WTC11 (cell line): ENCODE results near the gene CORO2B. TPM values are rescaled to one million over a fixed set of nuclear protein-coding genes. Genes with fewer than 3 reads are reported as not detected.

ENCODE experiments used
- ATAC-seq: fragments of 200-7000 bp; cut with Tn5 transposase; 2 replicates; pipeline ENCODE4 v1.10.0; 2021; ENCODE audit warnings: mild to moderate bottlenecking, moderate library complexity
- CTCF ChIA-PET: fragments of 300-600 bp; sonication (Branson Sonifier 250); formaldehyde crosslinking; loops from one replicate; lab custom pipeline; 2021; ENCODE audit warnings: antibody characterized with exemption; lab: Charles Lee
- POLR2A ChIA-PET: fragments of 350-600 bp; sonication (Branson Sonifier 250); formaldehyde crosslinking; loops from one replicate; lab custom pipeline; 2021; ENCODE audit warnings: antibody characterized with exemption; lab: Charles Lee
- DNase-seq: peaks from one replicate; pipeline ENCODE4 v3.0.0; 2021; ENCODE audit warnings: low spot score
- H3K27ac Mint-ChIP-seq: 2 replicates; pipeline ENCODE4 v1.8.0; 2021; ENCODE audit warnings: mixed read lengths
- H3K27me3 Mint-ChIP-seq: 2 replicates; pipeline ENCODE4 v1.8.0; 2021; ENCODE audit warnings: low read depth, mild to moderate bottlenecking, moderate library complexity, mixed read lengths
- H3K36me3 Mint-ChIP-seq: 2 replicates; pipeline ENCODE4 v1.8.0; 2021; ENCODE audit warnings: mixed read lengths
- H3K4me1 Mint-ChIP-seq: 2 replicates; pipeline ENCODE4 v1.8.0; 2022; ENCODE audit warnings: mixed read lengths
- H3K4me3 Mint-ChIP-seq: 2 replicates; pipeline ENCODE4 v1.8.0; 2021; ENCODE audit warnings: mild to moderate bottlenecking, moderate library complexity, mixed read lengths
- H3K9me3 Mint-ChIP-seq: 2 replicates; pipeline ENCODE4 v1.8.0; 2021; ENCODE audit warnings: mixed read lengths
- CREB1 ChIP-seq: sonication (generic); formaldehyde crosslinking; IDR thresholded peaks from 2 replicates; pipeline ENCODE4 v1.8.0; 2023; ENCODE audit warnings: mild to moderate bottlenecking, missing genetic modification reagents
- ESRRA ChIP-seq: sonication (generic); formaldehyde crosslinking; IDR thresholded peaks from 2 replicates; pipeline ENCODE4 v1.8.1; 2022; ENCODE audit warnings: mild to moderate bottlenecking, missing genetic modification reagents, borderline replicate concordance
- GABPB1 ChIP-seq: sonication (generic); formaldehyde crosslinking; IDR thresholded peaks from 2 replicates; pipeline ENCODE4 v1.8.1; 2023; ENCODE audit warnings: mild to moderate bottlenecking, missing genetic modification reagents
- NFATC4 ChIP-seq: fragments of 250-450 bp; sonication (Bioruptor Pico); IDR thresholded peaks from 2 replicates; pipeline ENCODE4 v1.9.0; 2021; ENCODE audit warnings: mild to moderate bottlenecking
- NR2C2 ChIP-seq: sonication (generic); formaldehyde crosslinking; IDR thresholded peaks from 2 replicates; pipeline ENCODE4 v1.8.0; 2022; ENCODE audit warnings: mild to moderate bottlenecking, missing genetic modification reagents
- ZBTB21 ChIP-seq: sonication (generic); formaldehyde crosslinking; IDR thresholded peaks from 2 replicates; pipeline ENCODE4 v1.8.1; 2023; ENCODE audit warnings: mild to moderate bottlenecking, missing genetic modification reagents, borderline replicate concordance
- ZNF263 ChIP-seq: sonication (generic); formaldehyde crosslinking; IDR thresholded peaks from 2 replicates; pipeline ENCODE4 v1.8.1; 2022; ENCODE audit warnings: low read depth, mild to moderate bottlenecking, moderate library complexity, missing genetic modification reagents
- total RNA-seq: library from RNA; stranded (reverse); gene quantifications from 3 replicates; pipeline ENCODE4 v1.2.3, GENCODE V29; 2021
- TF ChIP-seq, protein P1 (sequence below): sonication (generic); formaldehyde crosslinking; IDR thresholded peaks from 2 replicates; pipeline ENCODE4 v1.8.0; 2022; ENCODE audit warnings: mild to moderate bottlenecking, missing genetic modification reagents
- TF ChIP-seq, protein P2 (sequence below): sonication (generic); formaldehyde crosslinking; conservative IDR thresholded peaks from 2 replicates; pipeline ENCODE4 v1.8.1; 2022; ENCODE audit warnings: mild to moderate bottlenecking, missing genetic modification reagents
- TF ChIP-seq, protein P3 (sequence below): fragments of 250-450 bp; sonication (Bioruptor Pico); IDR thresholded peaks from 2 replicates; pipeline ENCODE4 v1.9.0; 2021; ENCODE audit warnings: mild to moderate bottlenecking
- TF ChIP-seq, protein P4 (sequence below): fragments of 250-450 bp; sonication (Bioruptor Pico); IDR thresholded peaks from 2 replicates; pipeline ENCODE4 v2.1.2; 2022; ENCODE audit warnings: mild to moderate bottlenecking, moderate library complexity
- TF ChIP-seq, protein P5 (sequence below): sonication (generic); formaldehyde crosslinking; IDR thresholded peaks from 2 replicates; pipeline ENCODE4 v1.8.0; 2023; ENCODE audit warnings: missing genetic modification reagents, mild to moderate bottlenecking, borderline replicate concordance
- TF ChIP-seq, protein P6 (sequence below): sonication (generic); formaldehyde crosslinking; IDR thresholded peaks from 2 replicates; pipeline ENCODE4 v1.8.0; 2023; ENCODE audit warnings: missing genetic modification reagents
- TF ChIP-seq, protein P7 (sequence below): fragments of 200-600 bp; IDR thresholded peaks from 2 replicates; pipeline ENCODE4 v1.8.0; 2022; ENCODE audit warnings: antibody characterized with exemption

CORO2B gene
- total RNA-seq, 1 experiment from 2014 or later, result 4.9 TPM

DNA sequence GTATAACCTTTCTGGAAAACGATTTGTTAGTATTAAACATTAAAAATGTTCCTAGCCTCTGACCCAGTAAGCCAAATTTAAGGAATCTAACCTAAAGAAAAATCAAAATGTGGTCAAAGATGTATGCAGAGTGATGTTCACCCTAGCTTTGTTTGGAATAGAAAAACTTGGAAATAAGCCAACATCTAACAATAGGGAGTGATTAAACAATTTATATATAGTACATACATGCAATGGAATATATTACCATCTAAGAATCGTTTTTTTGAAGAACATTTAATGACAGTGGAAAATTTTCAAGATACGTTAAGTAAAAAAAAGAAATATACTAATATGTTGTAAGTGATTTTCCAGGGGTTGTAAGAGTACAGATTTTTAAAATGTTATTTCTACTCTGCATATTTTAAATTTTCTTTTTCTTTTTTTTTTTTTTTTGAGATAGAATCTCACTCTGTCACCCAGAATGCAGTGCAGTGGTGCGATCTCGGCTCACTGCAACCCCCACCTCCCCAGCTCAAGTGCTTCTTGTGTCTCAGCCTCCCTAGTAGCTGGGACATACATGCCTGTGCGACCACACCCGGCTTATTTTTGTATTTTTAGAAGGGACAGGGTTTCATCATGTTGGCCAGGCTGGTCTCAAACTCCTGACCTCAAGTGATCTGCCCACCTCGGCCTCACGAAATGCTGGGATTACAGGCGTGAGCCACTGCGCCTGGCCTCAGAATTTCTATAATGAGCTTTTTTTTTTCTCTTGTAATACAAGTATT, 187.0 kb downstream of the CORO2B start (continued):
- TF ChIP-seq, protein P1, sequence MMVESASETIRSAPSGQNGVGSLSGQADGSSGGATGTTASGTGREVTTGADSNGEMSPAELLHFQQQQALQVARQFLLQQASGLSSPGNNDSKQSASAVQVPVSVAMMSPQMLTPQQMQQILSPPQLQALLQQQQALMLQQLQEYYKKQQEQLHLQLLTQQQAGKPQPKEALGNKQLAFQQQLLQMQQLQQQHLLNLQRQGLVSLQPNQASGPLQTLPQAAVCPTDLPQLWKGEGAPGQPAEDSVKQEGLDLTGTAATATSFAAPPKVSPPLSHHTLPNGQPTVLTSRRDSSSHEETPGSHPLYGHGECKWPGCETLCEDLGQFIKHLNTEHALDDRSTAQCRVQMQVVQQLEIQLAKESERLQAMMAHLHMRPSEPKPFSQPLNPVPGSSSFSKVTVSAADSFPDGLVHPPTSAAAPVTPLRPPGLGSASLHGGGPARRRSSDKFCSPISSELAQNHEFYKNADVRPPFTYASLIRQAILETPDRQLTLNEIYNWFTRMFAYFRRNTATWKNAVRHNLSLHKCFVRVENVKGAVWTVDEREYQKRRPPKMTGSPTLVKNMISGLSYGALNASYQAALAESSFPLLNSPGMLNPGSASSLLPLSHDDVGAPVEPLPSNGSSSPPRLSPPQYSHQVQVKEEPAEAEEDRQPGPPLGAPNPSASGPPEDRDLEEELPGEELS, result no peak
- no peak for TF ChIP-seq NFATC4

DNA sequence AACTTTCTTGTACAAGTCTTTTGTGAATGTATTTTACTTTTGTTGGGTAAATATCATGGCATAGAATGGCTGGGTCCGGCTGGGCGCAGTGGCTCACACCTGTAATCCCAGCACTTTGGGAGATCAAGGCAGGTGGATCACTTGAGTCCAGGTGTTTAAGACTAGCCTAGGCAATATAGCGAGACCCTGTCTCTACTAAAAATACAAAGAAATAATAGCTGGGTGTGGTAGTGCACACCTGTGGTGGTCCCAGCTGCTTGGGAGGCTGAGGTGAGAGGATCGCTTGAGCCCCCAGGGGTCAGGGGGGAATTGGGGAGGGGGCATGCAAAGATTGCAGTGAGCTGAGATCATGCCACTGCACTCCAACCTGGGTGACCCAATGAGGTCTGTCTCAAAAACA, 189.0 kb downstream of the CORO2B start:
- no peaks in the 10 kb centered on the region for H3K9me3 Mint-ChIP-seq
- peaks cover 8% of the 10 kb centered on the region; the same call in 1 of the 2 replicates for H3K27me3 Mint-ChIP-seq
- H3K4me3 Mint-ChIP-seq, result no peak overlapping the region
- DNase-seq, result no peak
- ATAC-seq, result no peak
- ChIA-PET POLR2A (no interaction called here), CTCF (no interaction called here)
- no peaks in the 10 kb centered on the region for H3K36me3 Mint-ChIP-seq
- no peak overlapping the region for H3K27ac Mint-ChIP-seq
- H3K4me1 Mint-ChIP-seq, result no peaks in the 10 kb centered on the region
- TF ChIP-seq, protein P2, sequence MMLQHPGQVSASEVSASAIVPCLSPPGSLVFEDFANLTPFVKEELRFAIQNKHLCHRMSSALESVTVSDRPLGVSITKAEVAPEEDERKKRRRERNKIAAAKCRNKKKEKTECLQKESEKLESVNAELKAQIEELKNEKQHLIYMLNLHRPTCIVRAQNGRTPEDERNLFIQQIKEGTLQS (CRISPR knock-in tag), result no peak
- TF ChIP-seq, protein P3, sequence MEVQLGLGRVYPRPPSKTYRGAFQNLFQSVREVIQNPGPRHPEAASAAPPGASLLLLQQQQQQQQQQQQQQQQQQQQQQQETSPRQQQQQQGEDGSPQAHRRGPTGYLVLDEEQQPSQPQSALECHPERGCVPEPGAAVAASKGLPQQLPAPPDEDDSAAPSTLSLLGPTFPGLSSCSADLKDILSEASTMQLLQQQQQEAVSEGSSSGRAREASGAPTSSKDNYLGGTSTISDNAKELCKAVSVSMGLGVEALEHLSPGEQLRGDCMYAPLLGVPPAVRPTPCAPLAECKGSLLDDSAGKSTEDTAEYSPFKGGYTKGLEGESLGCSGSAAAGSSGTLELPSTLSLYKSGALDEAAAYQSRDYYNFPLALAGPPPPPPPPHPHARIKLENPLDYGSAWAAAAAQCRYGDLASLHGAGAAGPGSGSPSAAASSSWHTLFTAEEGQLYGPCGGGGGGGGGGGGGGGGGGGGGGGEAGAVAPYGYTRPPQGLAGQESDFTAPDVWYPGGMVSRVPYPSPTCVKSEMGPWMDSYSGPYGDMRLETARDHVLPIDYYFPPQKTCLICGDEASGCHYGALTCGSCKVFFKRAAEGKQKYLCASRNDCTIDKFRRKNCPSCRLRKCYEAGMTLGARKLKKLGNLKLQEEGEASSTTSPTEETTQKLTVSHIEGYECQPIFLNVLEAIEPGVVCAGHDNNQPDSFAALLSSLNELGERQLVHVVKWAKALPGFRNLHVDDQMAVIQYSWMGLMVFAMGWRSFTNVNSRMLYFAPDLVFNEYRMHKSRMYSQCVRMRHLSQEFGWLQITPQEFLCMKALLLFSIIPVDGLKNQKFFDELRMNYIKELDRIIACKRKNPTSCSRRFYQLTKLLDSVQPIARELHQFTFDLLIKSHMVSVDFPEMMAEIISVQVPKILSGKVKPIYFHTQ, result no peak
- TF ChIP-seq ESRRA (CRISPR knock-in tag) (no peak), NR2C2 (no peak), ZNF263 (no peak), CREB1 (CRISPR knock-in tag) (no peak), GABPB1 (CRISPR knock-in tag) (no peak), ZBTB21 (CRISPR knock-in tag) (no peak)
- TF ChIP-seq, protein P4, sequence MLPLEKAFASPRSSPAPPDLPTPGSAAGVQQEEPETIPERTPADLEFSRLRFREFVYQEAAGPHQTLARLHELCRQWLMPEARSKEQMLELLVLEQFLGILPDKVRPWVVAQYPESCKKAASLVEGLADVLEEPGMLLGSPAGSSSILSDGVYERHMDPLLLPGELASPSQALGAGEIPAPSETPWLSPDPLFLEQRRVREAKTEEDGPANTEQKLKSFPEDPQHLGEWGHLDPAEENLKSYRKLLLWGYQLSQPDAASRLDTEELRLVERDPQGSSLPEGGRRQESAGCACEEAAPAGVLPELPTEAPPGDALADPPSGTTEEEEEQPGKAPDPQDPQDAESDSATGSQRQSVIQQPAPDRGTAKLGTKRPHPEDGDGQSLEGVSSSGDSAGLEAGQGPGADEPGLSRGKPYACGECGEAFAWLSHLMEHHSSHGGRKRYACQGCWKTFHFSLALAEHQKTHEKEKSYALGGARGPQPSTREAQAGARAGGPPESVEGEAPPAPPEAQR (CRISPR knock-in tag), result no peak
- TF ChIP-seq, protein P5, sequence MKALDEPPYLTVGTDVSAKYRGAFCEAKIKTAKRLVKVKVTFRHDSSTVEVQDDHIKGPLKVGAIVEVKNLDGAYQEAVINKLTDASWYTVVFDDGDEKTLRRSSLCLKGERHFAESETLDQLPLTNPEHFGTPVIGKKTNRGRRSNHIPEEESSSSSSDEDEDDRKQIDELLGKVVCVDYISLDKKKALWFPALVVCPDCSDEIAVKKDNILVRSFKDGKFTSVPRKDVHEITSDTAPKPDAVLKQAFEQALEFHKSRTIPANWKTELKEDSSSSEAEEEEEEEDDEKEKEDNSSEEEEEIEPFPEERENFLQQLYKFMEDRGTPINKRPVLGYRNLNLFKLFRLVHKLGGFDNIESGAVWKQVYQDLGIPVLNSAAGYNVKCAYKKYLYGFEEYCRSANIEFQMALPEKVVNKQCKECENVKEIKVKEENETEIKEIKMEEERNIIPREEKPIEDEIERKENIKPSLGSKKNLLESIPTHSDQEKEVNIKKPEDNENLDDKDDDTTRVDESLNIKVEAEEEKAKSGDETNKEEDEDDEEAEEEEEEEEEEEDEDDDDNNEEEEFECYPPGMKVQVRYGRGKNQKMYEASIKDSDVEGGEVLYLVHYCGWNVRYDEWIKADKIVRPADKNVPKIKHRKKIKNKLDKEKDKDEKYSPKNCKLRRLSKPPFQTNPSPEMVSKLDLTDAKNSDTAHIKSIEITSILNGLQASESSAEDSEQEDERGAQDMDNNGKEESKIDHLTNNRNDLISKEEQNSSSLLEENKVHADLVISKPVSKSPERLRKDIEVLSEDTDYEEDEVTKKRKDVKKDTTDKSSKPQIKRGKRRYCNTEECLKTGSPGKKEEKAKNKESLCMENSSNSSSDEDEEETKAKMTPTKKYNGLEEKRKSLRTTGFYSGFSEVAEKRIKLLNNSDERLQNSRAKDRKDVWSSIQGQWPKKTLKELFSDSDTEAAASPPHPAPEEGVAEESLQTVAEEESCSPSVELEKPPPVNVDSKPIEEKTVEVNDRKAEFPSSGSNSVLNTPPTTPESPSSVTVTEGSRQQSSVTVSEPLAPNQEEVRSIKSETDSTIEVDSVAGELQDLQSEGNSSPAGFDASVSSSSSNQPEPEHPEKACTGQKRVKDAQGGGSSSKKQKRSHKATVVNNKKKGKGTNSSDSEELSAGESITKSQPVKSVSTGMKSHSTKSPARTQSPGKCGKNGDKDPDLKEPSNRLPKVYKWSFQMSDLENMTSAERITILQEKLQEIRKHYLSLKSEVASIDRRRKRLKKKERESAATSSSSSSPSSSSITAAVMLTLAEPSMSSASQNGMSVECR (CRISPR knock-in tag), result no peak
- TF ChIP-seq, protein P6, sequence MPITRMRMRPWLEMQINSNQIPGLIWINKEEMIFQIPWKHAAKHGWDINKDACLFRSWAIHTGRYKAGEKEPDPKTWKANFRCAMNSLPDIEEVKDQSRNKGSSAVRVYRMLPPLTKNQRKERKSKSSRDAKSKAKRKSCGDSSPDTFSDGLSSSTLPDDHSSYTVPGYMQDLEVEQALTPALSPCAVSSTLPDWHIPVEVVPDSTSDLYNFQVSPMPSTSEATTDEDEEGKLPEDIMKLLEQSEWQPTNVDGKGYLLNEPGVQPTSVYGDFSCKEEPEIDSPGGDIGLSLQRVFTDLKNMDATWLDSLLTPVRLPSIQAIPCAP, result no peak
- TF ChIP-seq, protein P7, sequence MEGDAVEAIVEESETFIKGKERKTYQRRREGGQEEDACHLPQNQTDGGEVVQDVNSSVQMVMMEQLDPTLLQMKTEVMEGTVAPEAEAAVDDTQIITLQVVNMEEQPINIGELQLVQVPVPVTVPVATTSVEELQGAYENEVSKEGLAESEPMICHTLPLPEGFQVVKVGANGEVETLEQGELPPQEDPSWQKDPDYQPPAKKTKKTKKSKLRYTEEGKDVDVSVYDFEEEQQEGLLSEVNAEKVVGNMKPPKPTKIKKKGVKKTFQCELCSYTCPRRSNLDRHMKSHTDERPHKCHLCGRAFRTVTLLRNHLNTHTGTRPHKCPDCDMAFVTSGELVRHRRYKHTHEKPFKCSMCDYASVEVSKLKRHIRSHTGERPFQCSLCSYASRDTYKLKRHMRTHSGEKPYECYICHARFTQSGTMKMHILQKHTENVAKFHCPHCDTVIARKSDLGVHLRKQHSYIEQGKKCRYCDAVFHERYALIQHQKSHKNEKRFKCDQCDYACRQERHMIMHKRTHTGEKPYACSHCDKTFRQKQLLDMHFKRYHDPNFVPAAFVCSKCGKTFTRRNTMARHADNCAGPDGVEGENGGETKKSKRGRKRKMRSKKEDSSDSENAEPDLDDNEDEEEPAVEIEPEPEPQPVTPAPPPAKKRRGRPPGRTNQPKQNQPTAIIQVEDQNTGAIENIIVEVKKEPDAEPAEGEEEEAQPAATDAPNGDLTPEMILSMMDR, result no peak
